CD4-positive, CD25-positive, alpha-beta regulatory T cell (primary cell): ENCODE results near the gene KCNT1. TPM values are rescaled to one million over a fixed set of nuclear protein-coding genes. Genes with fewer than 3 reads are reported as not detected.

Source experiments
- ATAC-seq, 2 donors: fragments of 150-1000 bp; cut with Tn5 transposase; one replicate each; pipeline ENCODE4 v1.10.0; 2021; ENCODE audit warnings: low read depth in 2 of 2, moderate number of reproducible peaks in 2 of 2, moderate library complexity in 1 of 2
- DNase-seq, 3 donors: peaks; one replicate each; pipeline versions ENCODE4 v3.0.0 to v3.0.0-alpha.2; 2012 to 2022; ENCODE audit warnings: mixed read lengths in 1 of 3
- H3K27ac ChIP-seq: one replicate; pipeline ENCODE4 v1.7.0; 2013; ENCODE audit warnings: mild to moderate bottlenecking, low read length; ENCODE audit not compliant: insufficient read depth, poor library complexity, severe bottlenecking
- H3K27me3 ChIP-seq: one replicate; pipeline ENCODE4 v1.7.0; 2013; ENCODE audit warnings: low read length; ENCODE audit not compliant: control insufficient read depth, insufficient read depth
- H3K36me3 ChIP-seq: one replicate; pipeline ENCODE4 v1.7.0; 2013; ENCODE audit warnings: mild to moderate bottlenecking, low read length, moderate library complexity; ENCODE audit not compliant: control insufficient read depth, insufficient read depth
- H3K4me1 ChIP-seq: 2 replicates; pipeline ENCODE4 v1.7.0; 2013; ENCODE audit warnings: mild to moderate bottlenecking, low read length; ENCODE audit not compliant: insufficient read depth, control insufficient read depth, poor library complexity, severe bottlenecking
- H3K4me3 ChIP-seq: one replicate; pipeline ENCODE4 v1.7.0; 2013; ENCODE audit warnings: low read depth, mild to moderate bottlenecking, low read length, moderate library complexity
- H3K9me3 ChIP-seq, 2 experiments: 1 replicate in 1 of 2; 2 replicates in 1 of 2; pipeline ENCODE4 v1.7.0; 2013; ENCODE audit warnings: low read length in 2 of 2, mild to moderate bottlenecking in 1 of 2, moderate library complexity in 1 of 2; ENCODE audit not compliant: control insufficient read depth in 2 of 2
- H3K27ac Mint-ChIP-seq, 3 donors: one replicate each; pipeline ENCODE4 v1.8.0; 2020 to 2022; ENCODE audit warnings: mild to moderate bottlenecking in 3 of 3, mixed read lengths in 3 of 3, moderate library complexity in 2 of 3
- H3K27me3 Mint-ChIP-seq: one replicate; pipeline ENCODE4 v1.8.0; 2022; ENCODE audit warnings: mild to moderate bottlenecking, mixed read lengths
- H3K36me3 Mint-ChIP-seq: one replicate; pipeline ENCODE4 v1.8.0; 2020; ENCODE audit warnings: mixed read lengths
- H3K4me1 Mint-ChIP-seq, 4 donors: one replicate each; pipeline ENCODE4 v1.8.0; 2020 to 2022; ENCODE audit warnings: mixed read lengths in 4 of 4, mild to moderate bottlenecking in 1 of 4
- H3K4me3 Mint-ChIP-seq, 4 donors: one replicate each; pipeline ENCODE4 v1.8.0; 2020 to 2022; ENCODE audit warnings: mild to moderate bottlenecking in 4 of 4, mixed read lengths in 4 of 4, moderate library complexity in 3 of 4
- H3K9me3 Mint-ChIP-seq, 7 donors: one replicate each; pipeline ENCODE4 v1.8.0; 2020 to 2022; ENCODE audit warnings: mixed read lengths in 7 of 7, mild to moderate bottlenecking in 3 of 7, moderate library complexity in 2 of 7
- polyA plus RNA-seq, 4 donors: library from polyadenylated mRNA; unstranded; fragments of 300-500 nt; fragmentation: Illumina TruSeq; gene quantifications; one replicate each; pipeline ENCODE4 v1.2.3, GENCODE V29; 2021
- total RNA-seq: library from RNA; stranded (reverse); gene quantifications from one replicate; pipeline ENCODE4 v1.2.3, GENCODE V29; 2022

Gene KCNT1
- total and polyA plus RNA-seq, 5 donors from 2014 or later = not detected

DNA sequence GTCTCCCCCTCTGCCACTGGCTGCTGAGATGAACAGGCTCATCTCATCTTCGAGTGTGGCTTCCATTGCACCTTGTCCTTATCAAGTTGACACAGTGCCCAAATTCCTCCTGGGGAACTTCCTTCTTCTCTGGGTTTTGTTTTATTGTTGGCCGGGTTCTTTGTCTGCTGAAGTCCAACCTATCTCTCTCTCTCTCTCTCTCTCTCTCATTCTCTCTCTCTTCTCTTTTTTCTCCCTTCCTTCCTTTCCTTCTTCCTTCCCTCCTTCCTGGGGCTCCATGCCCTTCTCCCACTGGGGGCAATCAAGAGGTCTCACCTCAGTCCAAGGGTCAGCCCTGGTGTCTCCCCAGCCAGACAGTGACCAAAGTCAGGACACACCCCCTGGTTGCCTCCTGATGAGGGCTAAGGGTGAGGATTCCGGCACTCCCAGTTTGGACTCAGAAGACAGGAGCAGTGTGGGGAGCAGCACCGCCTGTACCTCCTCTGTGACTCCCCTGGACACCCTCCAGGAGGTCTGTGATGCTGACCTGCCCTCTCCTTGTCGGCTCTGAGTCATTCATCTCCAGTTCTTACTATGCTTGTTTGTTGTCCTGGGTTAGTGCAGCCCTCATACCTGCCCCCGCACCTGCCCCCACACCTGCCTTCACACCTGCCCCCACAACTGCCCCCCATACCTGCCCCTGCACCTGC lies 30.7 kb downstream of the KCNT1 start:
- Mint-ChIP-seq H3K27ac (peak overlapping the region in 1 of 3 donors; percentile 82), H3K4me1 (peaks cover 0 to 2% (median 0%) of the 10 kb centered on the region in 4 donors), H3K27me3 (peaks cover 5% of the 10 kb centered on the region), H3K36me3 (no peaks in the 10 kb centered on the region), H3K4me3 (no peak overlapping the region), H3K9me3 (peaks cover 0 to 18% (median 3%) of the 10 kb centered on the region in 7 donors)
- Histone ChIP-seq H3K9me3 (peaks cover 4% of the 10 kb centered on the region in 2 experiments), H3K4me1 (no peaks in the 10 kb centered on the region), H3K27ac (no peak overlapping the region), H3K36me3 (no peaks in the 10 kb centered on the region), H3K27me3 (no peaks in the 10 kb centered on the region), H3K4me3 (no peak overlapping the region)
- DNase-seq (no peak), ATAC-seq (no peak)

GRCh38 chr9:135734616-135735144 lies 32.7 kb downstream of the KCNT1 start:
- no peak for DNase-seq
- Mint-ChIP-seq H3K4me3 (no peak overlapping the region), H3K36me3 (no peaks in the 10 kb centered on the region), H3K4me1 (peaks cover 0 to 2% (median 0%) of the 10 kb centered on the region in 4 donors), H3K27ac (no peak overlapping the region), H3K27me3 (peaks cover 5% of the 10 kb centered on the region), H3K9me3 (peaks cover 0 to 18% (median 2%) of the 10 kb centered on the region in 7 donors)
- H3K4me3 ChIP-seq = no peak overlapping the region
- no peak overlapping the region for H3K27ac ChIP-seq
- peaks cover 4% of the 10 kb centered on the region in 2 experiments for H3K9me3 ChIP-seq
- no peaks in the 10 kb centered on the region for H3K4me1 ChIP-seq
- H3K36me3 ChIP-seq = no peaks in the 10 kb centered on the region
- H3K27me3 ChIP-seq = no peaks in the 10 kb centered on the region
- no peak for ATAC-seq

DNA sequence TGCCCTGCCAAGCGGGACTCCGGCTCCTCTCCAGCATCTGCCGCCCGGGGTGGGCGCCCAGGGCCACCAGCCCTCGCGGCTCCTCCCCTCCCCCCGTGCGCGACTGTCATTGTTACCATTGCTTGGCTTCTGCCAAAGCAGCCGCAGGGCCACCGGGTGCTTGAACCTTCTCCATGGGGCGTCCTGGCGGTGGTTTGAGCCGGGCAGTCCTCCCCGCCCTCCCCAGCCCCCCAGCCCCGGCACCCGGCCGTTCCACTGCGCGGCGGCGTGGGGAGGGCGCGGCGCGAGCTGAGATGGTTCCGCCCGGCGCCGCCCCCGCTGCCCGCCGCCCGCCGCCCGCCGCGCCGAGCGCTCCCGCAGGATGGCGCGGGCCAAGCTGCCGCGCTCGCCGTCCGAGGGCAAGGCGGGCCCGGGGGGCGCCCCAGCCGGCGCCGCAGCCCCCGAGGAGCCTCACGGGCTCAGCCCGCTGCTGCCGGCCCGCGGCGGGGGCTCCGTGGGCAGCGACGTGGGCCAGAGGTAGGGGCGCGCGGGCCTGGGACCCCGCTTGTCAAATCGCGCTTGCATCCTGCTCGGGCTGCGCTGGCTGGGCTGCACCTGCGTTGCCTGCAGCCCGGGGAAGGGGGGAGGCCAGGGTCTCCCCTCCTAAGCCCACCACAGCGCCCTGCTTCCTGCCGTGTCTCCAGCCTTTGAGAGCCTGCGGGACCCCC lies 34.4 kb downstream of the KCNT1 start:
- Histone ChIP-seq H3K9me3 (peaks cover 2 to 3% of the 10 kb centered on the region in 2 experiments), H3K4me3 (no peak overlapping the region), H3K36me3 (no peaks in the 10 kb centered on the region), H3K27me3 (no peaks in the 10 kb centered on the region), H3K4me1 (no peaks in the 10 kb centered on the region), H3K27ac (no peak overlapping the region)
- Mint-ChIP-seq H3K27me3 (peaks cover 6% of the 10 kb centered on the region), H3K4me1 (peaks cover 0 to 2% (median 0%) of the 10 kb centered on the region in 4 donors), H3K4me3 (no peak overlapping the region), H3K27ac (no peak overlapping the region), H3K9me3 (peaks cover 0 to 8% (median 2%) of the 10 kb centered on the region in 7 donors), H3K36me3 (no peaks in the 10 kb centered on the region)
- ATAC-seq (no peak), DNase-seq (no peak)

- H3K27ac ChIP-seq = no peak overlapping the region
- H3K27me3 ChIP-seq = no peaks in the 10 kb centered on the region
- Mint-ChIP-seq H3K27ac (no peak overlapping the region), H3K4me1 (peaks cover 0 to 2% (median 0%) of the 10 kb centered on the region in 4 donors), H3K9me3 (peaks cover 0 to 5% (median 0%) of the 10 kb centered on the region in 7 donors), H3K36me3 (no peaks in the 10 kb centered on the region), H3K27me3 (peaks cover 6% of the 10 kb centered on the region), H3K4me3 (no peak overlapping the region)
- ATAC-seq (no peak), DNase-seq (no peak)
- no peaks in the 10 kb centered on the region for H3K4me1 ChIP-seq
- no peaks in the 10 kb centered on the region for H3K9me3 ChIP-seq
- H3K36me3 ChIP-seq = no peaks in the 10 kb centered on the region
- no peak overlapping the region for H3K4me3 ChIP-seq
These were observed 35.2 kb downstream of the KCNT1 start for GRCh38 chr9:135736979-135737839.

GRCh38 chr9:135737840-135738521 lies 36.0 kb downstream of the KCNT1 start:
- Histone ChIP-seq H3K4me3 (no peak overlapping the region), H3K9me3 (no peaks in the 10 kb centered on the region), H3K36me3 (no peaks in the 10 kb centered on the region), H3K27ac (no peak overlapping the region), H3K27me3 (no peaks in the 10 kb centered on the region), H3K4me1 (no peaks in the 10 kb centered on the region)
- DNase-seq = no peak
- H3K36me3 Mint-ChIP-seq = no peaks in the 10 kb centered on the region
- no peak overlapping the region for H3K27ac Mint-ChIP-seq
- no peaks in the 10 kb centered on the region for H3K4me1 Mint-ChIP-seq
- H3K9me3 Mint-ChIP-seq = peaks cover 0 to 1% (median 0%) of the 10 kb centered on the region in 7 donors
- no peak for ATAC-seq
- no peak overlapping the region for H3K4me3 Mint-ChIP-seq
- H3K27me3 Mint-ChIP-seq = peaks cover 10% of the 10 kb centered on the region

- H3K9me3 Mint-ChIP-seq = peaks cover 0 to 1% (median 0%) of the 10 kb centered on the region in 7 donors
- Histone ChIP-seq H3K36me3 (no peaks in the 10 kb centered on the region), H3K27ac (no peak overlapping the region), H3K4me3 (no peak overlapping the region), H3K27me3 (no peaks in the 10 kb centered on the region), H3K4me1 (no peaks in the 10 kb centered on the region), H3K9me3 (no peaks in the 10 kb centered on the region)
- H3K27me3 Mint-ChIP-seq = peaks cover 10% of the 10 kb centered on the region
- no peak for DNase-seq
- no peak overlapping the region for H3K27ac Mint-ChIP-seq
- H3K4me3 Mint-ChIP-seq = no peak overlapping the region
- H3K4me1 Mint-ChIP-seq = no peaks in the 10 kb centered on the region
- ATAC-seq = no peak
- H3K36me3 Mint-ChIP-seq = no peaks in the 10 kb centered on the region
These were observed 37.6 kb downstream of the KCNT1 start for GRCh38 chr9:135739271-135740220.
